HepG2 (cell line): ENCODE results near the gene LRRC3C. TPM values are rescaled to one million over a fixed set of nuclear protein-coding genes. Genes with fewer than 3 reads are reported as not detected.
A peak's percentile ranks its signal among the peaks of the same experiment; 100 is the strongest.

ENCODE experiments used
- ELF4 ChIP-seq: sonication (generic); formaldehyde crosslinking; IDR thresholded peaks from 2 replicates; pipeline ENCODE4 v1.5.0; 2020; ENCODE audit warnings: missing genetic modification reagents, mild to moderate bottlenecking, moderate library complexity, borderline replicate concordance
- ETS1 ChIP-seq: sonication (generic); formaldehyde crosslinking; IDR thresholded peaks from 2 replicates; pipeline ENCODE4 v1.4.0; 2020; ENCODE audit warnings: missing genetic modification reagents
- ETV6 ChIP-seq: sonication (generic); formaldehyde crosslinking; conservative IDR thresholded peaks from 2 replicates; pipeline ENCODE4 v1.4.0; 2020; ENCODE audit warnings: missing genetic modification reagents
- JUNB ChIP-seq: sonication (generic); formaldehyde crosslinking; IDR thresholded peaks from 2 replicates; pipeline ENCODE4 v1.8.0; 2022; ENCODE audit warnings: missing genetic modification reagents, mild to moderate bottlenecking, borderline replicate concordance
- LRRFIP1 ChIP-seq: sonication (generic); formaldehyde crosslinking; conservative IDR thresholded peaks from 2 replicates; pipeline ENCODE4 v1.4.0; 2020; ENCODE audit warnings: missing genetic modification reagents
- NCOR1 ChIP-seq: fragments of 200-600 bp; sonication (generic); IDR thresholded peaks from 2 replicates; pipeline ENCODE4 v1.7.0; 2017; ENCODE audit warnings: antibody characterized with exemption, low read length, borderline replicate concordance
- NFIC ChIP-seq: IDR thresholded peaks from 2 replicates; pipeline ENCODE4 v1.6.1; 2012; ENCODE audit warnings: mild to moderate bottlenecking, low read length, inconsistent platforms
- ONECUT2 ChIP-seq: sonication (generic); formaldehyde crosslinking; IDR thresholded peaks from 2 replicates; pipeline ENCODE4 v1.4.0; 2020; ENCODE audit warnings: missing genetic modification reagents
- PAF1 ChIP-seq: IDR thresholded peaks from 2 replicates; pipeline ENCODE4 v1.6.1; 2016; ENCODE audit warnings: missing genetic modification reagents, missing compliant biosample characterization
- ZBTB21 ChIP-seq: sonication (generic); formaldehyde crosslinking; IDR thresholded peaks from 2 replicates; pipeline ENCODE4 v1.4.0; 2020; ENCODE audit warnings: missing genetic modification reagents
- ZNF383 ChIP-seq: sonication (generic); formaldehyde crosslinking; IDR thresholded peaks from 2 replicates; pipeline ENCODE4 v1.4.0; 2020; ENCODE audit warnings: missing genetic modification reagents, mild to moderate bottlenecking, borderline replicate concordance
- ZNF607 ChIP-seq: sonication (generic); formaldehyde crosslinking; IDR thresholded peaks from 2 replicates; pipeline ENCODE4 v1.5.1; 2020; ENCODE audit warnings: missing genetic modification reagents, mild to moderate bottlenecking, borderline replicate concordance
- ZNF773 ChIP-seq: sonication (generic); formaldehyde crosslinking; IDR thresholded peaks from 2 replicates; pipeline ENCODE4 v1.4.0; 2020; ENCODE audit warnings: missing genetic modification reagents, borderline replicate concordance
- ZNF782 ChIP-seq: sonication (generic); formaldehyde crosslinking; IDR thresholded peaks from 2 replicates; pipeline ENCODE4 v1.4.0; 2020; ENCODE audit warnings: missing genetic modification reagents, mild to moderate bottlenecking, borderline replicate concordance
- polyA plus RNA-seq, 8 experiments: library from polyadenylated mRNA; depleted of rRNA in 3 of 8; stranded (reverse) in 7 of 8; unstranded in 1 of 8; fragments of >200 nt; fragmentation: Illumina TruSeq in 4 of 8; extraction: Trizol in 4 of 8; gene quantifications; 2 replicates each; pipeline versions ENCODE4 v1.2.1 to v1.2.3, GENCODE V29; 2011 to 2016; ENCODE audit warnings: low read depth in 4 of 8, missing spikeins in 1 of 8, mixed read lengths in 1 of 8; ENCODE audit not compliant: insufficient read depth in 1 of 8
- total RNA-seq, 5 experiments: library from RNA; depleted of rRNA; stranded (reverse); fragments of >200 nt; fragmentation: Illumina TruSeq; extraction: Trizol; gene quantifications; 2 replicates each; pipeline ENCODE4 v1.2.3, GENCODE V29; 2016; ENCODE audit warnings: low read depth in 1 of 5
- TF ChIP-seq, protein P1 (sequence below): sonication (generic); formaldehyde crosslinking; IDR thresholded peaks from 2 replicates; pipeline ENCODE4 v1.5.1; 2020; ENCODE audit warnings: mild to moderate bottlenecking, missing genetic modification reagents
- TF ChIP-seq, protein P2 (sequence below): sonication (generic); formaldehyde crosslinking; IDR thresholded peaks from 2 replicates; pipeline ENCODE4 v1.8.0; 2022; ENCODE audit warnings: mild to moderate bottlenecking, missing genetic modification reagents, moderate library complexity
- TF ChIP-seq, protein P3 (sequence below): sonication (generic); formaldehyde crosslinking; IDR thresholded peaks from 2 replicates; pipeline ENCODE4 v1.5.0; 2020; ENCODE audit warnings: mild to moderate bottlenecking, missing genetic modification reagents

The LRRC3C gene
- total and polyA plus RNA-seq, 2 of the 13 experiments (the other 11 are each of a cell fraction or from before 2014, with no cell fraction given) = 0.17 TPM; not detected in 1

GRCh38 chr17:39923836-39924690 lies 3.5 kb upstream of the LRRC3C start (continued):
- TF ChIP-seq PAF1 (CRISPR knock-in tag) (no peak), JUNB (CRISPR knock-in tag) (peak; percentile 85), ZNF607 (CRISPR knock-in tag) (peak; percentile 94; the same call in 1 of the 2 replicates), ZNF782 (CRISPR knock-in tag) (peak; percentile 91), ZNF383 (CRISPR knock-in tag) (peak; percentile 78; the same call in 1 of the 2 replicates), ETS1 (CRISPR knock-in tag) (peak; percentile 81; the same call in 1 of the 2 replicates), LRRFIP1 (no peak; the same call in 1 of the 2 replicates), NCOR1 (peak; percentile 85), ELF4 (CRISPR knock-in tag) (0 out of 2 replicates have a peak, but pooled peaks have one; percentile 62), ZNF773 (CRISPR knock-in tag) (0 out of 2 replicates have a peak, but pooled peaks have one; percentile 38), ZBTB21 (0 out of 2 replicates have a peak, but pooled peaks have one; percentile 40), ONECUT2 (CRISPR knock-in tag) (0 out of 2 replicates have a peak, but pooled peaks have one; percentile 21), NFIC (peak; percentile 64; the same call in 1 of the 2 replicates), ETV6 (CRISPR knock-in tag) (peak; percentile 91)
- TF ChIP-seq, protein P1, sequence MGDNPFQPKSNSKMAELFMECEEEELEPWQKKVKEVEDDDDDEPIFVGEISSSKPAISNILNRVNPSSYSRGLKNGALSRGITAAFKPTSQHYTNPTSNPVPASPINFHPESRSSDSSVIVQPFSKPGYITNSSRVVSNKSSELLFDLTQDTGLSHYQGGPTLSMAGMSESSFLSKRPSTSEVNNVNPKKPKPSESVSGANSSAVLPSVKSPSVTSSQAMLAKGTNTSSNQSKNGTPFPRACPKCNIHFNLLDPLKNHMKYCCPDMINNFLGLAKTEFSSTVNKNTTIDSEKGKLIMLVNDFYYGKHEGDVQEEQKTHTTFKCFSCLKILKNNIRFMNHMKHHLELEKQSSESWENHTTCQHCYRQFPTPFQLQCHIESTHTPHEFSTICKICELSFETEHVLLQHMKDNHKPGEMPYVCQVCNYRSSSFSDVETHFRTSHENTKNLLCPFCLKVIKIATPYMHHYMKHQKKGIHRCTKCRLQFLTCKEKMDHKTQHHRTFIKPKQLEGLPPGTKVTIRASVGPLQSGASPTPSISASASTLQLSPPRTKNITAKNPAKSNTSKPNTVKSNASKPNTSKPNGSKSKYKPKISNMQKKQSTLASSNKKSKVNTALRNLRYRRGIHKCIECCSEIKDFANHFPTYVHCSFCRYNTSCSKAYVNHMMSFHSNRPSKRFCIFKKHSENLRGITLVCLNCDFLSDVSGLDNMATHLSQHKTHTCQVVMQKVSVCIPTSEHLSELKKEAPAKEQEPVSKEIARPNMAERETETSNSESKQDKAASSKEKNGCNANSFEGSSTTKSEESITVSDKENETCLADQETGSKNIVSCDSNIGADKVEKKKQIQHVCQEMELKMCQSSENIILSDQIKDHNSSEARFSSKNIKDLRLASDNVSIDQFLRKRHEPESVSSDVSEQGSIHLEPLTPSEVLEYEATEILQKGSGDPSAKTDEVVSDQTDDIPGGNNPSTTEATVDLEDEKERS (CRISPR knock-in tag) = peak; percentile 71; the same call in 1 of the 2 replicates
- TF ChIP-seq, protein P2, sequence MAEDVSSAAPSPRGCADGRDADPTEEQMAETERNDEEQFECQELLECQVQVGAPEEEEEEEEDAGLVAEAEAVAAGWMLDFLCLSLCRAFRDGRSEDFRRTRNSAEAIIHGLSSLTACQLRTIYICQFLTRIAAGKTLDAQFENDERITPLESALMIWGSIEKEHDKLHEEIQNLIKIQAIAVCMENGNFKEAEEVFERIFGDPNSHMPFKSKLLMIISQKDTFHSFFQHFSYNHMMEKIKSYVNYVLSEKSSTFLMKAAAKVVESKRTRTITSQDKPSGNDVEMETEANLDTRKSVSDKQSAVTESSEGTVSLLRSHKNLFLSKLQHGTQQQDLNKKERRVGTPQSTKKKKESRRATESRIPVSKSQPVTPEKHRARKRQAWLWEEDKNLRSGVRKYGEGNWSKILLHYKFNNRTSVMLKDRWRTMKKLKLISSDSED (CRISPR knock-in tag) = 0 out of 2 replicates have a peak, but pooled peaks have one; percentile 45
- TF ChIP-seq, protein P3, sequence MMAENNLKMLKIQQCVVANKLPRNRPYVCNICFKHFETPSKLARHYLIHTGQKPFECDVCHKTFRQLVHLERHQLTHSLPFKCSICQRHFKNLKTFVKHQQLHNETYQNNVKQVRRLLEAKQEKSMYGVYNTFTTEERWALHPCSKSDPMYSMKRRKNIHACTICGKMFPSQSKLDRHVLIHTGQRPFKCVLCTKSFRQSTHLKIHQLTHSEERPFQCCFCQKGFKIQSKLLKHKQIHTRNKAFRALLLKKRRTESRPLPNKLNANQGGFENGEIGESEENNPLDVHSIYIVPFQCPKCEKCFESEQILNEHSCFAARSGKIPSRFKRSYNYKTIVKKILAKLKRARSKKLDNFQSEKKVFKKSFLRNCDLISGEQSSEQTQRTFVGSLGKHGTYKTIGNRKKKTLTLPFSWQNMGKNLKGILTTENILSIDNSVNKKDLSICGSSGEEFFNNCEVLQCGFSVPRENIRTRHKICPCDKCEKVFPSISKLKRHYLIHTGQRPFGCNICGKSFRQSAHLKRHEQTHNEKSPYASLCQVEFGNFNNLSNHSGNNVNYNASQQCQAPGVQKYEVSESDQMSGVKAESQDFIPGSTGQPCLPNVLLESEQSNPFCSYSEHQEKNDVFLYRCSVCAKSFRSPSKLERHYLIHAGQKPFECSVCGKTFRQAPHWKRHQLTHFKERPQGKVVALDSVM = peak; percentile 62
